DOHH2 (cell line): ENCODE results near the gene CFAP157.

ENCODE experiments used
- H3F3A ChIP-seq: fragments of 200-600 bp; sonication (generic), shearing (Covaris generic); 2 replicates; pipeline ENCODE4 v1.6.0; 2016; ENCODE audit warnings: antibody characterized with exemption, mild to moderate bottlenecking; ENCODE audit not compliant: control insufficient read depth, insufficient read depth
- H3K27ac ChIP-seq: fragments of 200-600 bp; sonication (generic); 2 replicates; pipeline ENCODE4 v1.5.1; 2014; ENCODE audit warnings: low read depth, mild to moderate bottlenecking, low read length, moderate library complexity
- H3K27me3 ChIP-seq: fragments of 200-600 bp; sonication (generic); 2 replicates; pipeline ENCODE4 v1.6.1; 2014; ENCODE audit warnings: mild to moderate bottlenecking, low read length, mixed read lengths; ENCODE audit not compliant: control insufficient read depth
- H3K36me3 ChIP-seq: fragments of 200-600 bp; sonication (generic); 2 replicates; pipeline ENCODE4 v1.6.1; 2014; ENCODE audit warnings: mild to moderate bottlenecking, low read length, moderate library complexity, mixed read lengths; ENCODE audit not compliant: control insufficient read depth
- H3K4me1 ChIP-seq: fragments of 200-600 bp; sonication (generic); 2 replicates; pipeline ENCODE4 v1.6.1; 2014; ENCODE audit warnings: mild to moderate bottlenecking, low read length, mixed read lengths; ENCODE audit not compliant: control insufficient read depth
- H3K4me2 ChIP-seq: fragments of 200-600 bp; sonication (generic); 2 replicates; pipeline ENCODE4 v1.6.0; 2014; ENCODE audit warnings: mild to moderate bottlenecking, low read length, moderate library complexity
- H3K4me3 ChIP-seq: fragments of 200-600 bp; sonication (generic); 2 replicates; pipeline ENCODE4 v1.5.1; 2014; ENCODE audit warnings: mild to moderate bottlenecking, low read length, mixed read lengths
- H3K79me2 ChIP-seq: fragments of 200-600 bp; sonication (generic); 2 replicates; pipeline ENCODE4 v1.6.1; 2014; ENCODE audit warnings: mild to moderate bottlenecking, low read length, mixed read lengths; ENCODE audit not compliant: control insufficient read depth
- H3K9me2 ChIP-seq: fragments of 200-600 bp; sonication (generic); replicated peaks from 2 replicates; pipeline ENCODE4 v1.6.1; 2014; ENCODE audit warnings: mild to moderate bottlenecking, low read length, mixed read lengths; ENCODE audit not compliant: control insufficient read depth
- H3K9me3 ChIP-seq: fragments of 200-600 bp; sonication (generic); 2 replicates; pipeline ENCODE4 v1.6.1; 2014; ENCODE audit warnings: antibody characterized with exemption, low read length, mixed read lengths; ENCODE audit not compliant: control insufficient read depth, insufficient read depth
- H4K20me1 ChIP-seq: fragments of 200-600 bp; sonication (generic); 2 replicates; pipeline ENCODE4 v1.6.0; 2014; ENCODE audit warnings: low read depth, mild to moderate bottlenecking, antibody characterized with exemption, low read length, moderate library complexity; ENCODE audit not compliant: control insufficient read depth, insufficient read depth
- CTCF ChIP-seq: fragments of 200-600 bp; sonication (generic); IDR thresholded peaks from one replicate; pipeline ENCODE4 v1.5.1; 2014; ENCODE audit warnings: antibody characterized with exemption, mild to moderate bottlenecking, low read depth, low read length; ENCODE audit not compliant: poor library complexity, severe bottlenecking
- EZH2phosphoT487 ChIP-seq: fragments of 200-600 bp; sonication (generic); IDR thresholded peaks from 2 replicates; pipeline ENCODE4 v1.6.1; 2017; ENCODE audit warnings: borderline replicate concordance, mild to moderate bottlenecking, antibody characterized with exemption, low read length, moderate library complexity, mixed read lengths

CFAP157 gene

GRCh38 chr9:127700594-127701255, 6.1 kb upstream of the CFAP157 start:
- Histone ChIP-seq H3K27me3 (no peaks in the 10 kb centered on the region), H3K36me3 (no peaks in the 10 kb centered on the region), H3K4me2 (no peak overlapping the region), H3K79me2 (no peaks in the 10 kb centered on the region), H3K4me3 (no peak overlapping the region), H3F3A (no peaks in the 10 kb centered on the region), H3K9me3 (no peaks in the 10 kb centered on the region), H3K9me2 (no peaks in the 10 kb centered on the region), H4K20me1 (no peaks in the 10 kb centered on the region), H3K27ac (no peak overlapping the region), H3K4me1 (peaks cover 6% of the 10 kb centered on the region)
- TF ChIP-seq CTCF (no peak), EZH2phosphoT487 (no peak)

GRCh38 chr9:127703289-127703946, 3.4 kb upstream of the CFAP157 start:
- Histone ChIP-seq H3K27me3 (no peaks in the 10 kb centered on the region), H3K4me2 (no peak overlapping the region), H3K36me3 (no peaks in the 10 kb centered on the region), H3K79me2 (no peaks in the 10 kb centered on the region), H3K4me3 (no peak overlapping the region), H3K9me3 (no peaks in the 10 kb centered on the region), H3F3A (no peaks in the 10 kb centered on the region), H4K20me1 (no peaks in the 10 kb centered on the region), H3K27ac (no peak overlapping the region), H3K4me1 (peaks cover 11% of the 10 kb centered on the region), H3K9me2 (no peaks in the 10 kb centered on the region)
- TF ChIP-seq CTCF (no peak), EZH2phosphoT487 (no peak)

DNA sequence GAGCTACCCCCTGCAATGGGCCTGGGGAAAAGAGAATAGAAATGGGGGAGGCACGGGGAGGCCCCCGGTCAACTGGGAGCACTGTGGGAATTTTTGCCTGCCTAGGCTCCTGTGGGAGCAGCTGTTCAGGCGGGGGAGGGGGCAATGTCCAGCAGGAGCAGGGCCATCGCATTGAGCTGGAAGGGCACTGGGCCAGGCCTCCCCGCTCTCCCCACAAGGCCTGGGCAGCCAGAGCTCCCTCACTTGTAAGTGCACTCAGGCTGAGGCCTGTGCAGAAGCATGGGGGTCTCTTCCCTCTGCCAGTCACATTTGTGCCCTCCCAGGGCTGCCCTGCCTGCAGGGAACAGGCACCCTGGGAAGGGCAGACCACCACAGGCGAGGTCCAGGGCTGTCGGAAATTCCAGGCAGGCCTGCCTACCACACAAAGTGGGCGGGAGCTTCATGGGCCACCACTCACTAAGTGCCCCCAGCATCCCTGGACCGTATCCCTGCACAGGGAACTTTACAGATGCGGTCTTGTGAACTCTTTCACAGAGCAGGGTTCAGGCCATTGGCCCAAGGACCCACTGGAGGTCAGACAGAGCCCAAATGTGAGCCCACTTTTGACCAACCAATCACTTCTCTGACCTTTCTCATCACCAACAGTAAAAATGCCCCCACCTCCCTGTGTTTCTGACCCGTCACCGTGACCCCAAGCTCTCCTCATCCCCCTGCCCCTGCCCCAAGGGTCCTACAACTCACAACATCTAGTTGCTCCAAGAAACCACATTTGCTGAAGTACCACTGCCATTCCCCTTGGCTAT, 1.0 kb upstream of the CFAP157 start:
- TF ChIP-seq EZH2phosphoT487 (no peak), CTCF (no peak)
- H3K27me3 ChIP-seq: no peaks in the 10 kb centered on the region

More for the DNA sequence above, 1.0 kb upstream of the CFAP157 start:
- Histone ChIP-seq H3F3A (no peaks in the 10 kb centered on the region), H3K79me2 (no peaks in the 10 kb centered on the region), H3K36me3 (no peaks in the 10 kb centered on the region), H4K20me1 (no peaks in the 10 kb centered on the region), H3K9me2 (no peaks in the 10 kb centered on the region), H3K4me1 (peaks cover 5% of the 10 kb centered on the region; the same call in 1 of the 2 replicates), H3K9me3 (no peaks in the 10 kb centered on the region), H3K4me3 (no peak overlapping the region), H3K4me2 (no peak overlapping the region), H3K27ac (no peak overlapping the region)
